Prostate gland (tissue), 2 donors: ENCODE data around the gene TNFRSF6B.

Source experiments
- CTCF ChIP-seq, 4 experiments: fragments of 200-600 bp in 2 of 4; fragments of 450-650 bp in 2 of 4; sonication (generic) in 2 of 4; IDR thresholded peaks; 1 replicate in 3 of 4; 2 replicates in 1 of 4; pipeline ENCODE4 v1.5.1; 2016 to 2019; ENCODE audit warnings: antibody characterized with exemption in 4 of 4, mild to moderate bottlenecking in 2 of 4, moderate library complexity in 2 of 4
- POLR2A ChIP-seq: fragments of 450-650 bp; IDR thresholded peaks from one replicate; pipeline ENCODE4 v1.6.1; 2016; ENCODE audit warnings: antibody characterized with exemption, mild to moderate bottlenecking
- POLR2AphosphoS5 ChIP-seq: sonication (generic); formaldehyde crosslinking; IDR thresholded peaks from one replicate; pipeline ENCODE4 v1.6.1; 2017; ENCODE audit warnings: antibody characterized with exemption

- TF ChIP-seq POLR2A, result no peak
- TF ChIP-seq POLR2AphosphoS5, result no peak
- TF ChIP-seq CTCF (IDR thresholded peaks at IDR 0.05), result no peak
Measured at GRCh38 chr20:63700199-63701050, 4.0 kb downstream of the TNFRSF6B start.
